Measurements from ENCODE around the gene PLEKHO2. TPM values are rescaled to one million over a fixed set of nuclear protein-coding genes. Genes with fewer than 3 reads are reported as not detected.

The PLEKHO2 gene
- total and polyA plus RNA-seq, 2 of the 8 experiments (the other 6 are each of a cell fraction or from before 2014, with no cell fraction given) = 16.9 to 20.1 TPM

DNA sequence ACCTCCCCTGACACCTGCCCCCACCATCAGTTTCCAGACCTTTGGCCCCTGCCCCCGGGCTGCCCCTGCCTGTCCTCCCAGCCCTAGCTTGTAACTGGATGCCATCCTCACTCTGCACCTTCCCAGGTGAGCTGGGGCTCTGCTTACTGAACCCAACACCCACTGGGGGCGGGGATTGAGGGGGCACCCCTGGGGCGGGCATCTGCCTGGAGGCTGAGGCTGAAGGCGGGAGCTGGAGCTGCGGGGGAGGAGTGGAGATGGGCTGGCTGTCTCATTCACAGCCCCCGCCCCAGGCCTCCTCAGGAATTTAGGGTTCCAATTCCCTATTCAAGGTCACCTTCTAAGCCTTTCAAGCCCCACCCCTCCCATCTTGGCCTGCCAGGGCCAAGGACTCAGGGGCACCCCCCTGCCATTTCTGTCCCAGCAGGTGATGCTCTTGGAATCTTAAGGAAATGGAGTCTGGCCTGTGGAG lies 33.9 kb upstream of the PLEKHO2 start (continued):
- TF ChIP-seq RAD21 (IDR thresholded peaks at IDR 0.05 in 1 of 2, conservative IDR thresholded peaks at IDR 0.05 in 1 of 2; ENCODE audit: low read depth in 2 of 2, low read length in 2 of 2) (no peak), POU5F1 (IDR thresholded peaks at IDR 0.05; ENCODE audit: low read depth, low read length) (no peak), HDAC2 (IDR thresholded peaks at IDR 0.05; ENCODE audit: borderline replicate concordance in 1 of 2, low read depth in 2 of 2, low read length in 2 of 2) (peak in 1 of 2 experiments; percentile 81; a peak in 2 of 4 replicates), EP300 (IDR thresholded peaks at IDR 0.05; ENCODE audit: borderline replicate concordance in 1 of 2, low read depth in 2 of 2, low read length in 2 of 2) (no peak), SIX5 (IDR thresholded peaks at IDR 0.05; ENCODE audit: low read depth, low read length) (no peak), ZNF274 (IDR thresholded peaks at IDR 0.05; ENCODE audit: borderline replicate concordance, extremely low read depth, low read length) (no peak), RXRA (IDR thresholded peaks at IDR 0.05; ENCODE audit: insufficient read depth, low read depth, low read length) (0 out of 2 replicates have a peak, but pooled peaks have one; percentile 4), MAFK (IDR thresholded peaks at IDR 0.05; ENCODE audit: low read depth, low read length) (no peak), TCF12 (IDR thresholded peaks at IDR 0.05; ENCODE audit: low read depth, low read length) (0 out of 2 replicates have a peak, but pooled peaks have one; percentile 42), KDM4A (IDR thresholded peaks at IDR 0.05; ENCODE audit: low read depth, low read length, severe bottlenecking) (no peak), CTBP2 (IDR thresholded peaks at IDR 0.05; ENCODE audit: borderline replicate concordance, insufficient read depth, insufficient read length, low read length) (peak; percentile 6), CHD1 (IDR thresholded peaks at IDR 0.05; ENCODE audit: low read depth, low read length) (no peak)
- TF ChIP-seq, protein P1, sequence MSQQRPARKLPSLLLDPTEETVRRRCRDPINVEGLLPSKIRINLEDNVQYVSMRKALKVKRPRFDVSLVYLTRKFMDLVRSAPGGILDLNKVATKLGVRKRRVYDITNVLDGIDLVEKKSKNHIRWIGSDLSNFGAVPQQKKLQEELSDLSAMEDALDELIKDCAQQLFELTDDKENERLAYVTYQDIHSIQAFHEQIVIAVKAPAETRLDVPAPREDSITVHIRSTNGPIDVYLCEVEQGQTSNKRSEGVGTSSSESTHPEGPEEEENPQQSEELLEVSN (IDR thresholded peaks at IDR 0.05) = no peak
- TF ChIP-seq, protein P2, sequence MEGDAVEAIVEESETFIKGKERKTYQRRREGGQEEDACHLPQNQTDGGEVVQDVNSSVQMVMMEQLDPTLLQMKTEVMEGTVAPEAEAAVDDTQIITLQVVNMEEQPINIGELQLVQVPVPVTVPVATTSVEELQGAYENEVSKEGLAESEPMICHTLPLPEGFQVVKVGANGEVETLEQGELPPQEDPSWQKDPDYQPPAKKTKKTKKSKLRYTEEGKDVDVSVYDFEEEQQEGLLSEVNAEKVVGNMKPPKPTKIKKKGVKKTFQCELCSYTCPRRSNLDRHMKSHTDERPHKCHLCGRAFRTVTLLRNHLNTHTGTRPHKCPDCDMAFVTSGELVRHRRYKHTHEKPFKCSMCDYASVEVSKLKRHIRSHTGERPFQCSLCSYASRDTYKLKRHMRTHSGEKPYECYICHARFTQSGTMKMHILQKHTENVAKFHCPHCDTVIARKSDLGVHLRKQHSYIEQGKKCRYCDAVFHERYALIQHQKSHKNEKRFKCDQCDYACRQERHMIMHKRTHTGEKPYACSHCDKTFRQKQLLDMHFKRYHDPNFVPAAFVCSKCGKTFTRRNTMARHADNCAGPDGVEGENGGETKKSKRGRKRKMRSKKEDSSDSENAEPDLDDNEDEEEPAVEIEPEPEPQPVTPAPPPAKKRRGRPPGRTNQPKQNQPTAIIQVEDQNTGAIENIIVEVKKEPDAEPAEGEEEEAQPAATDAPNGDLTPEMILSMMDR (IDR thresholded peaks at IDR 0.05; ENCODE audit: control extremely low read depth in 1 of 3, insufficient read depth in 1 of 3, low read depth in 1 of 3, low read length in 3 of 3) = no peak

Data from H1 (cell line).